GM18498 (cell line): Measurements from ENCODE around the gene NELL2.
"Not testable (repeated sequence)": the region's sequence is repeated elsewhere in the genome, so short reads cannot be mapped to it uniquely, and the experiment has no call there.

Source experiments
- ATAC-seq: cut with Tn5 transposase; IDR thresholded peaks from one replicate; pipeline ENCODE4 v1.9.1; 2021; ENCODE audit warnings: mild to moderate bottlenecking, moderate library complexity; ENCODE audit not compliant: unreplicated experiment

Gene NELL2

GRCh38 chr12:44779766-44780165 is 96.3 kb downstream of the NELL2 start:
- ATAC-seq: no peak

DNA sequence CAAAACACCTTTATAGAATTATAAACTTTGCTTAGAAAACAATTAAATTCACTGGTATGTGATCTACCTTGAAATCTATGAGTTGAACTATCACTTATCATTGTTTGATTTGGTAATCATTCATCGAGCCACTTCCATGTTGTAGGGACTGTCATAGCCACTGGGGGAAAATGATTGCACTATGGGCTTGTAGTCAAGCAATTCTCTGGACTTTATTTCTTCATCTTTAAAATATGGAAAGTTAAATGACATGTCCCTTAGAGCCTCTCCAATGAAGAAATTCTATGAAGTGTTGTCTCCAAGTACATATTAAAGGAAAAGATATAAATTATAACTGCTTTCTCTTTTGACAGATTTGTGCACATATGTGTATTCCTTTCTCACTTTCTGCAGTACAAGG is 97.3 kb downstream of the NELL2 start:
- ATAC-seq: no peak

DNA sequence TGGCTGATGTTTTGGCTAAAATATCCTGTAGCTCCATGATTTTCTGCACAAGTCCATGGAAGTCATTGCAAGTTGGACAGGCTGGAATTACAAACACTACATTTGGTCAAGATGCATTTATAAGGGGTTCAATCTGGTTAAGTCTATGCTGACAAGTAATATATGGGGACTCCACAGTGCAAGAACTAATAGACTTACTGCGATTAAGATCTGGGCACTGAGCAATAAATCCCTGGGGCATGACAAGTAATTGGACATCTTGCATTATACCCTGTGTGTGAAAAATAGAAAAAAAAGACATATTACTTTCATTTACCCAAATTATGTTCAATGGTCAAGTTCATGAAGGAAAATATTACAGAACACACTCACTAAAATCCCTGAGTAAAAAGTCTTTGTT is 99.1 kb downstream of the NELL2 start:
- no peak for ATAC-seq

DNA sequence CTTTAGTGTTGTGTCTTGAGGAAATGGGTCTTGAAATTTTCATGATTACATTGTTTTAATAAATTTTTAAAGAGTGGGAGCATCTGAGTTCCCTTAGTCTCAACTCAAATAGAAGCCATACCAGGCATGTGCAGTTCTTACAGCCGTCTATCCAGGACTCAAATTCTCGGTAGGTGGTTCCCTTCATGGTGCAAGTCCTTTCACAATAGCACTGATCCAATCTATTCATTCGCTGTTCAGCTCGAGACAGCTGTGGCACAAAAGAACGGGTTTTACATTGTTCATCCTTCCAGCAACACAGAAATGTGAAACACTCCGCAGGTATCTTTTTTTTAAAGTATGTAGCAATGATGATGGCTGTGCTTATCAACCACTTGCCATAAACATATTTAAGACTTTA is 100.2 kb downstream of the NELL2 start:
- ATAC-seq: no peak

DNA sequence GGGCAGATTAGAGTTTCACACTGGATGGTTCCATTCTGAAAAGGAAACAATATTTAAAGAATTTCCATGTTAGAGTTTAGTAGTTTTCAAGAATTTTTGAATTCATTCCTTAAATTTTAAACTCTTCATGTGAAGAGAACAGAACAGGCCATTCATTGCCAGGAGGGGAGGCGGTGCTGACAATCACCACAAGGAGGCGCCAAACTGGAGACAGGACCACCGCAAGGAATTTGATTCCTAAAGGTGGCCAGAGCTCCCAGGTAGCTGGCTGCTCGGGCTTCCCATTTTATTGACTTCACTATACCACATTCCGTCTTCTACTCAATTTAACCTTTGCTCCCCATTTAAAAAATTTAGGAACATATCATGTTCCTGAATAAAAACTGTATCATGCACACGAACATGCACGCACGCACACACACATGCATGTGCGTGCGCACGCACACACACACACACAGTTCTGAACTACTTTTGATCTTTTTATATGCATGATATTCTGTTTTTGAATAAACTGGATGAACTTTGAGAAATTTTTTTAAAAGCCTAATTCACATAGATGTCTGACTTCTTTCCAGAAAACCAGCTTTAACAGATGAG is 101.2 kb downstream of the NELL2 start:
- ATAC-seq: peak; percentile 70

DNA sequence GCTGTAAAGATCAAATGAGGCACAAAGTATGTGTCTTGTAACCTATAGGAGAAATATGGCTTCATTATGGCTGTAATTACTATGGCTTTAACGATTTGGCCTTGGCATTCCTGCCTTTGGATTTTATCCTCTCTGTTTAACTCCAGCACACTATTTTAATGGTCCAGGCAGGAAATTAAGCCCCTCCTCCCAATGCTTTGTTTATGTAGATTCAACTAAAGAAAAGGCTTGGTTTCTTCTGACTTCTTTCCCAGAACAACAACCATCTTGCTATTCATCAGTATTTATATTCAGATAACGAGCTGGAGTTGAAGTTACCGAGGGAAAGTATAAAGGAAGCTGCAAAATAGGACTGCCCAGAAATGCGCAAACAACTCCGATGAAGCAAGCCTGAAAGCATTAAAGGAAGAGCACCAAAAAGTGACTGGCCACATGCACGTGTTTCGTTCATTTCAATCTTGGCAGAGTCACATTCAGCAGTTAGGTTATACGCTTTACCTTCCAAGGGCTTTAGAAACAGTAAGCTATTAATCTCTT is 104.6 kb downstream of the NELL2 start:
- no peak for ATAC-seq

DNA sequence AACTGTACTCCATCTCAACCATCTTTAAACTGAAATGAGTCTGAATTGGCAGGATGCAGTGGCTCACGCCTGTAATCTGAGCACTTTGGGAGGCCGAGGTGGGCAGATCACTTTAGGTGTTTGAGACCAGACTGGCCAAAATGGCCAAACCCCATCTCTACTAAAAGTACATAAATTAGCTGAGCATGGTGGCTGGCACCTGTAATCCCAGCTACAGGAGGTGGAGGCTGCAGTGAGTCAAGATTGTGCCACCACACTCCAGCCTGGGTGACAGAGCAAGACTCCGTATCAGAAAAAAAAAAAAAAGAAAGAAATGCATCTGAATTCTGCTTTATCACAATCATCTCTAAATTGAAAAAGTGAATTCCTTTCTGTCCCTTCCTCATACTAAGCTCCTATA is 110.3 kb downstream of the NELL2 start:
- ATAC-seq: no peak

DNA sequence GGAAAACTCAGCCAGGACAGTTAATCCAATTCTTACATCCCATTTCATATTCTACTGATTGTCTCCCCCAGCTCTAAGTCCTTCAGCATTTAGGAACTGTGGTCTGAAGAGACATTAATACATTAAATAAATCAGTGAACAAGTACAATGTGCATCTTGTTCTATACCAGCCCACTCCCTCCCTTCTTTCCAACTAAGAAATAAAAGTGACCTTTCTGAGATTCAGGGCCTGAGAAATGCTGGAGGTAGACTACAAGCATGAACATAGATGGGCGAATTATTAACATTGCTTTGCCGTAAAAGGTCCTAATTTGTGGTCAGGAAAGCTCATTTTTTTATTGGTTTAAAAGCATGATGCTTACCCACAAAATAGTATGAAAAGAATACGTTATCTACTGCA is 113.1 kb downstream of the NELL2 start:
- ATAC-seq: no peak

GRCh38 chr12:44759289-44759688 is 116.8 kb downstream of the NELL2 start:
- ATAC-seq: no peak

DNA sequence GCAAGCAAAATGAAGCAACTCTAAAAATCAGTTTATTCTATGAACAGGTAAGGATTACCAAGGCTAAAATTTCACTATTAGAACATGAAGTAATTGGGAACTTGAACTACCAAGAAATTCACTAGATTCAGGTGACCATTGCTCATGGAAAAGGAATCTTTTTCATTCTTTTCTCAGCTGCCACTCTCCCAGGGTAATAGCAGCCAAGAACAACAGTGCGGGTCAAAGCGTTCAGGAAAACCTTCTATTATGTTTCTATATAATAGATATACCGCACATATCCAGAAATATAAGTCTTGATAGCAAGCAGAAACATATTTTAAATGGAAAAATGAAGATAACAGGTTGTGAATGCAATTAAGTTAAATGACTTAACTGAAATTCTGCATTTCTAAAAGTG is 125.6 kb downstream of the NELL2 start:
- ATAC-seq: no peak

GRCh38 chr12:44749566-44749965 is 126.5 kb downstream of the NELL2 start:
- no peak for ATAC-seq

DNA sequence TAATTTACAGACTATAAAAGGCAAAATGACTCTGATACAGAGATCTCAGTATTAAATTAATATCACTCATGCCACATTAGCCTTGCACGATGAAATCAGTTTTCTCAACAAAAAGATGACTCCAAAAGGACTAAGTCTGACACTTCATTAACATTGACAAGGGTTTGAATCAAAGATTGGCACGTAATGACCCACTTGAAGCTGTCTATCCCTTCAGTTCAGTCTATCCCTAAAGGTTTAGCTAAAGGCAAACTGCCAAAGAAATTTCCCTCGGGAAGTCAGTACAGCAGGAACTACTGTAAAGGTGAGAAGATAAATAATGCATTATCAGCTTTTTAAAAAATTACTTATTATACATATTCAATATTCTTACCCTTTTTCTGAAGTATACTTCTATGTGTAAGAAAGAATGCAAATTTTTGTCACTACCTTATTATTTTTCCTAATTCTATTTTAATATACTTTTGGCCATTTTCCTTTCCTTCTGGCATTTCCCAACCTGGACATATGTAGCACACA is 127.1 kb downstream of the NELL2 start:
- no peak for ATAC-seq

DNA sequence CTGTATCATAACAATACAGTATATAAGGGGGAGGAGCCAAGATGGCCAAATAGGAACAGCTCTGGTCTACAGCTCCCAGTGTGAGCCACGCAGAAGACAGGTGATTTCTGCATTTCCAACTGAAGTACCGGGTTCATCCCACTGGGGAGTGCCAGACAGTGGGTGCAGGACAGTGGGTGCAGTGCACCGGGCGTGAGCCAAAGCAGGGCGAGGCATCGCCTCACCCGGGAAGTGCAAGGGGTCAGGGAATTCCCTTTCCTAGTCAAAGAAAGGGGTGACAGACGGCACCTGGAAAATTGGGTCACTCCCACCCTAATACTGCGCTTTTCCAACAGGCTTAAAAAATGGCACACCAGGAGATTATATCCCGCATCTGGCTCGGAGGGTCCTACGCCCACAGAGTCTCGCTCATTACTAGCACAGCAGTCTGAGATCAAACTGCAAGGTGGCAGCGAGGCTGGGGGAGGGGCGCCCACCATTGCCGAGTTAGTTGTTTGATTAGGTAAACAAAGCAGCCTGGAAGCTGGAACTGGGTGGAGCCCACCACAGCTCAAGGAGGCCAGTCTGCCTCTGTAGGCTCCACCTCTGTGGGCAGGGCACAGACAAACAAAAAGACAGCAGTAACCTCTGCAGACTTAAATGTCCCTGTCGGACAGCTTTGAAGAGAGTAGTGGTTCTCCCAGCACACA is 134.7 kb downstream of the NELL2 start:
- not testable (repeated sequence) for ATAC-seq

GRCh38 chr12:44738051-44738450 is 138.1 kb downstream of the NELL2 start:
- no peak for ATAC-seq

- no peak for ATAC-seq
Observed at GRCh38 chr12:44728566-44728965, 147.5 kb downstream of the NELL2 start.

DNA sequence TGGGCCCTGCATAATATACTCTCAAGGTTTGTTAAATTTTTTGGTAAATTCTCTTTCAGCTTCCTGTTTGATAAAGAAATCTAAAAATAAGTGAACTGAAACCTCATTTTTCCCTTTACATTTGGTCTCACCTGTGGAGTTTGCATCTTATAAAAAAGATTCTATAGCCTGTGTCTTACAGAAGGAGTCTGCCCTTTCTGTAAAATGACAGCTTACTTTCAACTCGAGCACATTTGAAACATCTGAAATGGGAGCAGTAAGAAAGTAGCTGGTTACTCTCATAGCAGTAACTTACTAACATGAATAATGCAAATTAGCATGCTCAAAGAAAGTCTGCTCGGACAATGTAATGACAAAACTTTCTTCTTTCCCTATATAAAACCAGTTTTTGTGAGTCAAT is 155.8 kb downstream of the NELL2 start:
- ATAC-seq: no peak

DNA sequence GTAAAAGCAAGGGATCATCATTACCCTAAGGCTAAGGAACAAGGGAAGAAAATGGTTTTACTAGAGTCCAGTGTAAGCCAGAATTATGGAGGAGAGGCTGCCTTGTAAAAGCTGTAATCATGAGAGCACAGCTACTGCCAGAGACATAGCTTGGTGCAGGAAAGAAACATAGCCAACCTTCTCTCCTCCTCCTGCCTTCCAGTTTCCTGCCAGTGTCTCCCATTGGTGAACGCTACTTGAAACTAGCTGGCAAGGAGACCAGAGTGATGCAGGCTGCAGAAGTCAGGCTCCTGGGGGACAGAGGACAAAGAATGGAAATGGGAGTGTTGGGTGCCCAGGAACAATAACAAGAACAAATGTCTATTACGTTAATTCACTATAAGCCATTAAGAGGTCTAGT is 158.5 kb downstream of the NELL2 start:
- ATAC-seq: no peak

- ATAC-seq: no peak
Observed at GRCh38 chr12:44716711-44717110, 159.4 kb downstream of the NELL2 start.

GRCh38 chr12:44711736-44712135 is 164.4 kb downstream of the NELL2 start:
- ATAC-seq: no peak

DNA sequence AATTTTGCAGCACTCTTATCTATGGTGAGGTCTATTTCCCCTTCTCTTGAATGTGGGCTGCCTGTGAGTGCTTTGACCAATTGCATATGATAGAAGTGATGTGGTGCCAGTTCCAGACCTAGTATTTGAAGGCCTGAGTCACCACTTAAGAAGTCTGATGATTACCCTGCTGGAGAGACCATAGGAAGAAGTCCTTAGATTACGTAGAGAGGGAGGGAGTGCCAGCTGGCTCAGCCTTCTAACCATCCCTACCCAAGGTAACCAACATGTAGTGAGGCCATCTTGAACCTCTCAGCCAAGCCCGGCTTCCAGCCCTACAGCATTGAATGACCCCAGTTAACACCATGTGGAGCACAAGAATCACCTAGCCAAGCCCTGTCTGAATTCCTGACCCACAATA is 166.9 kb downstream of the NELL2 start:
- no peak for ATAC-seq

GRCh38 chr12:44708218-44708617 is 167.9 kb downstream of the NELL2 start:
- ATAC-seq: no peak

GRCh38 chr12:44703182-44703910 is 172.8 kb downstream of the NELL2 start:
- no peak for ATAC-seq
